HepG2 (cell line): ENCODE results near the gene B4GALT7. TPM values are rescaled to one million over a fixed set of nuclear protein-coding genes. Genes with fewer than 3 reads are reported as not detected.

Experiments
- CENPT ChIP-seq: sonication (generic); formaldehyde crosslinking; IDR thresholded peaks from 2 replicates; pipeline ENCODE4 v1.8.0; 2022; ENCODE audit warnings: low read depth, mild to moderate bottlenecking, moderate library complexity, missing genetic modification reagents
- CHCHD3 ChIP-seq: sonication (generic); formaldehyde crosslinking; IDR thresholded peaks from 2 replicates; pipeline ENCODE4 v1.8.0; 2022; ENCODE audit warnings: mild to moderate bottlenecking, missing genetic modification reagents, moderate library complexity
- ELF1 ChIP-seq: sonication (generic); formaldehyde crosslinking; IDR thresholded peaks from 2 replicates; pipeline ENCODE4 v1.4.0; 2020; ENCODE audit warnings: missing genetic modification reagents
- EP300 ChIP-seq, 3 experiments: sonication (generic) in 1 of 3; formaldehyde crosslinking in 1 of 3; IDR thresholded peaks; 2 replicates each; pipeline versions ENCODE4 v1.5.1 to v1.6.1; 2011 to 2020; ENCODE audit warnings: low read depth in 2 of 3, low read length in 2 of 3, borderline replicate concordance in 1 of 3, improper control_type of control experiment in 1 of 3, mild to moderate bottlenecking in 1 of 3, missing genetic modification reagents in 1 of 3, moderate library complexity in 1 of 3
- HNRNPLL ChIP-seq: fragments of 200-400 bp; formaldehyde crosslinking; IDR thresholded peaks from 2 replicates; pipeline ENCODE4 v1.6.1; 2017; ENCODE audit warnings: mild to moderate bottlenecking, low read depth, low read length; ENCODE audit not compliant: poor library complexity, severe bottlenecking
- IRF9 ChIP-seq: sonication (generic); formaldehyde crosslinking; IDR thresholded peaks from 2 replicates; pipeline ENCODE4 v1.8.0; 2022; ENCODE audit warnings: missing genetic modification reagents, mild to moderate bottlenecking, borderline replicate concordance
- MTA3 ChIP-seq: sonication (generic); formaldehyde crosslinking; IDR thresholded peaks from 2 replicates; pipeline ENCODE4 v1.4.0; 2020; ENCODE audit warnings: missing genetic modification reagents
- NFATC3 ChIP-seq: sonication (generic); formaldehyde crosslinking; IDR thresholded peaks from 2 replicates; pipeline ENCODE4 v1.5.1; 2020; ENCODE audit warnings: mild to moderate bottlenecking, missing genetic modification reagents
- NR2C2 ChIP-seq: sonication (generic); formaldehyde crosslinking; IDR thresholded peaks from 2 replicates; pipeline ENCODE4 v1.4.0; 2020; ENCODE audit warnings: missing genetic modification reagents, mild to moderate bottlenecking, moderate library complexity, borderline replicate concordance
- NR2F1 ChIP-seq, 2 experiments: fragments of 450-650 bp in 1 of 2; formaldehyde crosslinking in 1 of 2; IDR thresholded peaks; 2 replicates each; pipeline versions ENCODE4 v1.5.0 to v1.6.1; 2016 to 2020; ENCODE audit warnings: mild to moderate bottlenecking in 1 of 2, missing compliant biosample characterization in 1 of 2, missing genetic modification reagents in 1 of 2, moderate library complexity in 1 of 2
- POLR2A ChIP-seq, 2 experiments: IDR thresholded peaks; 2 replicates each; pipeline ENCODE4 v1.6.1; 2011; ENCODE audit warnings: low read depth in 2 of 2, low read length in 2 of 2, mild to moderate bottlenecking in 1 of 2, moderate library complexity in 1 of 2; ENCODE audit not compliant: insufficient read depth in 1 of 2
- PRPF4 ChIP-seq: fragments of 200-400 bp; formaldehyde crosslinking; IDR thresholded peaks from 2 replicates; pipeline ENCODE4 v1.6.1; 2016; ENCODE audit warnings: low read length, low read depth; ENCODE audit not compliant: poor library complexity, severe bottlenecking
- TBX3 ChIP-seq: fragments of 450-650 bp; IDR thresholded peaks from 2 replicates; pipeline ENCODE4 v1.6.1; 2017; ENCODE audit warnings: antibody characterized with exemption, mild to moderate bottlenecking, inconsistent platforms, borderline replicate concordance
- ZFP90 ChIP-seq: sonication (generic); formaldehyde crosslinking; IDR thresholded peaks from 2 replicates; pipeline ENCODE4 v1.8.0; 2022; ENCODE audit warnings: missing genetic modification reagents, mild to moderate bottlenecking, inconsistent platforms, borderline replicate concordance
- ZMYM2 ChIP-seq: sonication (generic); formaldehyde crosslinking; IDR thresholded peaks from 2 replicates; pipeline ENCODE4 v1.8.0; 2022; ENCODE audit warnings: mild to moderate bottlenecking, missing genetic modification reagents
- ZNF10 ChIP-seq: sonication (generic); formaldehyde crosslinking; IDR thresholded peaks from 2 replicates; pipeline ENCODE4 v1.4.0; 2020; ENCODE audit warnings: mild to moderate bottlenecking, low read depth, missing genetic modification reagents, borderline replicate concordance
- ZNF143 ChIP-seq: sonication (generic); formaldehyde crosslinking; IDR thresholded peaks from 2 replicates; pipeline ENCODE4 v1.4.0; 2020; ENCODE audit warnings: missing genetic modification reagents
- ZNF232 ChIP-seq: sonication (generic); formaldehyde crosslinking; IDR thresholded peaks from 2 replicates; pipeline ENCODE4 v1.4.0; 2020; ENCODE audit warnings: missing genetic modification reagents, borderline replicate concordance
- ZNF343 ChIP-seq: sonication (generic); formaldehyde crosslinking; IDR thresholded peaks from 2 replicates; pipeline ENCODE4 v1.4.0; 2020; ENCODE audit warnings: mild to moderate bottlenecking, missing genetic modification reagents
- ZNF629 ChIP-seq: sonication (generic); formaldehyde crosslinking; conservative IDR thresholded peaks from 2 replicates; pipeline ENCODE4 v1.5.0; 2020; ENCODE audit warnings: missing genetic modification reagents
- ZNF703 ChIP-seq: sonication (generic); formaldehyde crosslinking; IDR thresholded peaks from 2 replicates; pipeline ENCODE4 v1.5.1; 2020; ENCODE audit warnings: missing genetic modification reagents, mild to moderate bottlenecking, moderate library complexity, borderline replicate concordance
- ZNF775 ChIP-seq: sonication (generic); formaldehyde crosslinking; IDR thresholded peaks from 2 replicates; pipeline ENCODE4 v1.4.0; 2020; ENCODE audit warnings: missing genetic modification reagents, mild to moderate bottlenecking, moderate library complexity, borderline replicate concordance
- ZNF782 ChIP-seq: sonication (generic); formaldehyde crosslinking; IDR thresholded peaks from 2 replicates; pipeline ENCODE4 v1.4.0; 2020; ENCODE audit warnings: missing genetic modification reagents, mild to moderate bottlenecking, borderline replicate concordance
- polyA plus RNA-seq, 8 experiments: library from polyadenylated mRNA; depleted of rRNA in 3 of 8; stranded (reverse) in 7 of 8; unstranded in 1 of 8; fragments of >200 nt; fragmentation: Illumina TruSeq in 4 of 8; extraction: Trizol in 4 of 8; gene quantifications; 2 replicates each; pipeline versions ENCODE4 v1.2.1 to v1.2.3, GENCODE V29; 2011 to 2016; ENCODE audit warnings: low read depth in 4 of 8, missing spikeins in 1 of 8, mixed read lengths in 1 of 8; ENCODE audit not compliant: insufficient read depth in 1 of 8
- total RNA-seq, 5 experiments: library from RNA; depleted of rRNA; stranded (reverse); fragments of >200 nt; fragmentation: Illumina TruSeq; extraction: Trizol; gene quantifications; 2 replicates each; pipeline ENCODE4 v1.2.3, GENCODE V29; 2016; ENCODE audit warnings: low read depth in 1 of 5
- TF ChIP-seq, protein P1 (sequence below): IDR thresholded peaks from 2 replicates; pipeline ENCODE4 v1.6.1; 2016; ENCODE audit warnings: mild to moderate bottlenecking, missing biosample characterization, missing genetic modification reagents
- TF ChIP-seq, protein P2 (sequence below): sonication (generic); formaldehyde crosslinking; IDR thresholded peaks from 2 replicates; pipeline ENCODE4 v1.8.1; 2023; ENCODE audit warnings: mild to moderate bottlenecking, missing genetic modification reagents
- TF ChIP-seq, protein P3 (sequence below): sonication (generic); formaldehyde crosslinking; IDR thresholded peaks from 2 replicates; pipeline ENCODE4 v1.4.0; 2020; ENCODE audit warnings: missing genetic modification reagents, mild to moderate bottlenecking, borderline replicate concordance

The B4GALT7 gene
- total and polyA plus RNA-seq, 2 of the 13 experiments (the other 11 are each of a cell fraction or from before 2014, with no cell fraction given), result 16.4 to 20.5 TPM

- TF ChIP-seq ZNF232 (CRISPR knock-in tag) (no peak), ZNF782 (CRISPR knock-in tag) (no peak), ZNF10 (CRISPR knock-in tag) (no peak), CHCHD3 (no peak), ZNF775 (no peak), EP300 (IDR thresholded peaks at IDR 0.05; ENCODE audit: low read depth in 2 of 2, low read length in 2 of 2) (no peak), EP300 (CRISPR knock-in tag; IDR thresholded peaks at IDR 0.05; ENCODE audit: borderline replicate concordance) (no peak; the same call in 1 of the 2 replicates), ZNF143 (peak; percentile 67), ZNF343 (no peak), ZNF629 (CRISPR knock-in tag) (peak; percentile 98), ZNF703 (CRISPR knock-in tag) (no peak), NFATC3 (CRISPR knock-in tag) (no peak), POLR2A (IDR thresholded peaks at IDR 0.05; ENCODE audit: insufficient read depth in 1 of 2, low read depth in 2 of 2, low read length in 2 of 2) (no peak), NR2C2 (CRISPR knock-in tag) (peak; percentile 99), MTA3 (CRISPR knock-in tag) (no peak), ZFP90 (CRISPR knock-in tag) (no peak), IRF9 (CRISPR knock-in tag) (no peak), NR2F1 (CRISPR knock-in tag; IDR thresholded peaks at IDR 0.05) (peak; percentile 41 to 62; a peak in 2 of 4 replicates), TBX3 (no peak), CENPT (CRISPR knock-in tag) (no peak), PRPF4 (no peak), ELF1 (CRISPR knock-in tag) (peak; percentile 57), ZMYM2 (CRISPR knock-in tag) (peak; percentile 58; the same call in 1 of the 2 replicates), HNRNPLL (peak; percentile 36)
- TF ChIP-seq, protein P1, sequence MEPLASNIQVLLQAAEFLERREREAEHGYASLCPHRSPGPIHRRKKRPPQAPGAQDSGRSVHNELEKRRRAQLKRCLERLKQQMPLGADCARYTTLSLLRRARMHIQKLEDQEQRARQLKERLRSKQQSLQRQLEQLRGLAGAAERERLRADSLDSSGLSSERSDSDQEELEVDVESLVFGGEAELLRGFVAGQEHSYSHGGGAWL, result no peak
- TF ChIP-seq, protein P2, sequence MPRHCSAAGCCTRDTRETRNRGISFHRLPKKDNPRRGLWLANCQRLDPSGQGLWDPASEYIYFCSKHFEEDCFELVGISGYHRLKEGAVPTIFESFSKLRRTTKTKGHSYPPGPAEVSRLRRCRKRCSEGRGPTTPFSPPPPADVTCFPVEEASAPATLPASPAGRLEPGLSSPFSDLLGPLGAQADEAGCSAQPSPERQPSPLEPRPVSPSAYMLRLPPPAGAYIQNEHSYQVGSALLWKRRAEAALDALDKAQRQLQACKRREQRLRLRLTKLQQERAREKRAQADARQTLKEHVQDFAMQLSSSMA (CRISPR knock-in tag), result no peak
- TF ChIP-seq, protein P3, sequence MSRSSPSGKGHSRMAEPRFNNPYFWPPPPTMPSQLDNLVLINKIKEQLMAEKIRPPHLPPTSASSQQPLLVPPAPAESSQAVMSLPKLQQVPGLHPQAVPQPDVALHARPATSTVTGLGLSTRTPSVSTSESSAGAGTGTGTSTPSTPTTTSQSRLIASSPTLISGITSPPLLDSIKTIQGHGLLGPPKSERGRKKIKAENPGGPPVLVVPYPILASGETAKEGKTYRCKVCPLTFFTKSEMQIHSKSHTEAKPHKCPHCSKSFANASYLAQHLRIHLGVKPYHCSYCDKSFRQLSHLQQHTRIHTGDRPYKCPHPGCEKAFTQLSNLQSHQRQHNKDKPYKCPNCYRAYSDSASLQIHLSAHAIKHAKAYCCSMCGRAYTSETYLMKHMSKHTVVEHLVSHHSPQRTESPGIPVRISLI (CRISPR knock-in tag), result no peak
Measured at GRCh38 chr5:177554474-177555111, 45.3 kb upstream of the B4GALT7 start, which contains the start of gene FAM193B (continued).
